SK-N-MC (cell line): ENCODE data around the gene TSSK3.

ENCODE experiments used
- EZH2 ChIP-seq: fragments of 200-600 bp; sonication (generic); IDR thresholded peaks from one replicate; pipeline ENCODE4 v1.6.1; 2017; ENCODE audit warnings: antibody characterized with exemption
- POLR2AphosphoS5 ChIP-seq: IDR thresholded peaks from 2 replicates; pipeline ENCODE4 v1.6.1; 2012; ENCODE audit warnings: mild to moderate bottlenecking, low read depth, low read length, borderline replicate concordance

DNA sequence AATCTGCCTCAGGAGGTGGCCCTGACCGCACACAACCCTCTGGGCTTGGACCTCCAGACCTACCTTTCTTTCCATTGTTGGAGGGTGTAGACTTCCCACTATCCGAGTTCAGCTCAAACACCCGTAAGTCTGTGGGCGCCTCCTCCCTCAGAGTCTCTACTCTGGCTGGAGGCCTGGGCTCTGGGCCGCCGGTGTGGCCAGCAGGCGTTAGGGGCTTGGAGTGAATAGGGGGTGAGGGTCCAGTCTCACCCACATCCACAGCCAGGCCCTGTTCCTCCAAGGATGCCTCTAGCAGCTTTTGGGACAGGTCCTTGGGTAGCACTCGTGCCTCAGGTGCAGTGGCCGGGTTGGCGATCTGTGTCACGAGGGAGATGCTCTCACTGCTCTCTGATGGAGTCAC, 13.9 kb downstream of the TSSK3 start:
- no peak for TF ChIP-seq EZH2
- no peak for TF ChIP-seq POLR2AphosphoS5
